GM12874 (cell line): ENCODE data around the gene PTP4A2.

Experiments
- TF ChIP-seq, protein P1 (sequence below): IDR thresholded peaks from 2 replicates; pipeline ENCODE4 v1.5.1; 2011; ENCODE audit warnings: low read depth, mild to moderate bottlenecking, control low read depth, low read length, moderate library complexity; ENCODE audit not compliant: insufficient read depth

The PTP4A2 gene

DNA sequence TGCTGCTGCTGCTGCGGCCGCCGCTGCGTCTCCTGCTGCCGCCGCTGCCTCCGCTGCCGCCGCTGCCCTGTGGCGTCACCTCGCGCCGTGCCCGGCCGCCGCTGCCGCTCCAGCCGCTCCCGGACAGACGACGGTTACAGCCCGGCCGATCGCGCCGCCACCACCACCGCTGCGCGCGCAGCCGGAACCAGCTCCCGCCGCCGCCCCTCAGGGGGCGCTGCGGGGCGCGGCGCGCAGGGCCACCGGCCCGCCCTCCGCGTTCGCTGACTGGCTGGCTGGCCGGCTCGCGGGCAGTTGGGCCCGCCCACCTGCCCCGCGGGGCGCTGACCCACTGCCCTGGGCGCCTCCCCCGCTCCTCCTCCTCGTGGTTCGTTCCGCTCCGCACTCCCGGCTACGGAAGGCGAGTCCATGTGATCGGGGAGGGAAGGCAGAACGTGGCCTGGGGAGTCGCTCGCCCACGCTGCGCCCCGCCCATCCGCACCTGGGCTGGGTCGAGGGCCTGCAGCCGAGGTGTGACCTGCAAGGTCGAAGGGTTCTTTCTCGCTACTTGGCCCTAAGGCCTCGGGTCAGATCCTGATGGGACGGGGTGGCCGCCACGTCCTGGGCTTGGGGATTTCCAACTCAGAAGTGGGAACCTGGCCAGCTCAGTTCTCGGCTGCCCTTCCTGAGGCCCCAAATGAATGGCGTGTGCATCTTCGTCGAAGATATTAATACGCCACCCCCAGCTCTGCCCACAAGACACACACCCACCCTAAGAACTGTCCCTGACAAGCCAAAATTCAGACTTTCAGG lies at the start of gene PTP4A2:
Gene PTP4A2, minus strand, starts transcription at position 185 of the 792 bp plus-strand sequence. CDS start 19,303 bp downstream, outside the sequence.
- TF ChIP-seq, protein P1, sequence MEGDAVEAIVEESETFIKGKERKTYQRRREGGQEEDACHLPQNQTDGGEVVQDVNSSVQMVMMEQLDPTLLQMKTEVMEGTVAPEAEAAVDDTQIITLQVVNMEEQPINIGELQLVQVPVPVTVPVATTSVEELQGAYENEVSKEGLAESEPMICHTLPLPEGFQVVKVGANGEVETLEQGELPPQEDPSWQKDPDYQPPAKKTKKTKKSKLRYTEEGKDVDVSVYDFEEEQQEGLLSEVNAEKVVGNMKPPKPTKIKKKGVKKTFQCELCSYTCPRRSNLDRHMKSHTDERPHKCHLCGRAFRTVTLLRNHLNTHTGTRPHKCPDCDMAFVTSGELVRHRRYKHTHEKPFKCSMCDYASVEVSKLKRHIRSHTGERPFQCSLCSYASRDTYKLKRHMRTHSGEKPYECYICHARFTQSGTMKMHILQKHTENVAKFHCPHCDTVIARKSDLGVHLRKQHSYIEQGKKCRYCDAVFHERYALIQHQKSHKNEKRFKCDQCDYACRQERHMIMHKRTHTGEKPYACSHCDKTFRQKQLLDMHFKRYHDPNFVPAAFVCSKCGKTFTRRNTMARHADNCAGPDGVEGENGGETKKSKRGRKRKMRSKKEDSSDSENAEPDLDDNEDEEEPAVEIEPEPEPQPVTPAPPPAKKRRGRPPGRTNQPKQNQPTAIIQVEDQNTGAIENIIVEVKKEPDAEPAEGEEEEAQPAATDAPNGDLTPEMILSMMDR = peak; percentile 72

- TF ChIP-seq, protein P1 = no peak
These were observed 49.0 kb upstream of the PTP4A2 start for GRCh38 chr1:31987135-31987619.

- TF ChIP-seq, protein P1 = no peak
These were observed 47.3 kb upstream of the PTP4A2 start for GRCh38 chr1:31985430-31985829.

DNA sequence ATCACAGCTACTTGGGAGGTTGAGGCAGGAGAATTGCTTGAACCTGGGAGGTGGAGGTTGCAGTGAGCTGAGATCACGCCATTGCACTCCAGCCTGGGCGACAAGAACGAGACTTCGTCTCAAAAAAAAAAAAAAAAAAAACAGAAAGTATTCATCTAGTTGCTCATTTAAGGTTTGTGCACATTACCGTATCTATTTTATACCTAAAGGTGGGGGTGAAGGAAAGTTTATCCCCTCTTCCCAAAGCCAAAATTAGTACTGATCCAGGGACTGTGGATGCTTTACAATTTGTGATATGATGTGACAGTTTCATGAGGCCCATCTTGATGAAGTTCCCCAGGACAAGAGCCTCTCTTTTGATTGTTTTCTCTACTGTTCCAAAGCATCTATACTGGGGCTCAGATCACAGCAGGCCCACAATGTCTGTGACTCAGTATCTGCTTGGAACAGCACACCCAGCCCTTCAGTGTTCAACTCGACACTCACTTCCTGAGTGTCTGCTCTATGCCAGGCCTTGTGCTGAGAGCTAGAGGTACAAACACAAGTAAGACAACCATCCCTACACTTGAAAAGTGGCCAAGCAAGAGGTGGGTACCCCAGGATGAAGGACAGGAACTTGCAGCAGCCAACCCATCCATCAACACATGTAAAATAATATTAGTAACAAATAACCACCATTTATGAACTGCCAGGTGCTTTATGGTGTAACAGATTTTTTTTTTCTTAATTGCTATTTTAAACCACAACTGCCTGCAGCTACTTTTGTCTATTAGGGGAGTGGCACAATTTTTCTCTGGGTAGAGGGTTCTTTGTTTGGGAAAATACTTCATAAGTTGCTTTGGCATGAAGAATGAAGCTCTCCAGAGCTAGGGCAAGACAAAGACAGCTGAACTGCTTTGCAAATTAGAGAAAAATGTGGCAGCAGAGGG lies 46.5 kb upstream of the PTP4A2 start:
- TF ChIP-seq, protein P1 = no peak

DNA sequence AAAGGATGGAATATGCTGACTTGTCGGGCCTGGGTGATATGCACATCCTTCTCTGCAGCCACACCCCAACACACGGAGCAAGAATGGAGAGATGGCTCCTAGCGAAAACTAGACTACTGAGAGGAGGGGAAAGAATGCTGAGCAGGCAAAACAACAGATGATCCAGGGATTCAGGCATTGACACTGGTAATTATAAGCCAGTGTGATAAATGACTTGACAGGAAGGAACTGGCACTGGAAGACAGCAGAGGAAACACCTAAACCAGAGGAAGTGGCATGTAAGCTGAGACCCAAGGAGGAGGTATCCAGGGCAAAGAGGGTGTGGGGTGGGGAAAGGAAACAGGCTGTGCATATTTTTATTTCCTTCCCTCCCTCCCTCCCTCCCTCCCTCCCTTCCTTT lies 43.8 kb upstream of the PTP4A2 start:
- TF ChIP-seq, protein P1 = no peak

DNA sequence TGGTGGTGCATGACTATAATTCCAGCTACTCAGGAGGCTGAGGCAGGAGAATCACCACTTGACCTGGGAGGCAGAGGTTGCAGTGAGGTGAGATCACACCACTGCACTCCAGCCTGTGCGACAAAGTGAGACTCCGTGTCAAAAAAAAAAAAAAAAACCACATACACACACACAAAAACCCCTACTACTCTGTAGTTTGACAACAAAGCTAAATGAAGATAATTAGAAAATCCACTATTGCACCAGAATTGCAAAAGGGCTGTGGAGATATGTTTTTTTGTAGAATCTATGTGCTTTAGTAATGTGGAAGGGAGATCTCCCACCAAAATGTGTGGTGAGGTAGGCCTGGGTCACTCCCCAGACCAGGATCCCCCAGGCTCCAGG lies 43.3 kb upstream of the PTP4A2 start:
- TF ChIP-seq, protein P1 = no peak

DNA sequence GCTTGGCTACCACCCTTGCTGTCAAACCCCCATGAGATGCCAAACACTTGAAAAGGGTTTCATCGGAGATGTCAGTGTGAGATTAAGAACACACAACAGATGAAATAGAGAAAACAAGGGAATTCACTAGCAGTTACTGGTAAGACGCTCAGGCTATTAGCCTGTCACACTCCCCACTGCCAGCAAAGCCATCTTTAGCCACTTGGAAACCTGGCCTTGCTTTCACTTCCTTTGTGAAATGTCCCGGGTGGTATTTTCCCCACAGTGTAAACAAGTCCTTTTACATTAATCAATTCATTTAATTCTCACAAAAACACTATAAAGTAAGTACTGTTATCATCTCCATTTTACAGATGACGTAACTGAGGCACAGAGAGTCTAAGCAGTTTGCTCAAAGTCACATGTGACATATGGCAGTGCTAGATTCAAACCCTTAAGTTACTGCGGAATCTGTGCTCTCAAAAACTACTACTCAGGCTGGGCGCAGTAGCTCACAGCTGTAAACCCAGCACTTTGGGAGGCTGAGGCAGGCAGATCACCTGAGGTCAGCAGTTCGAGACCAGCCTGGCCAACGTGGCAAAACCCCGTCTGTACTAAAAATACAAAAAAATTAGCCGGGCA lies 42.8 kb upstream of the PTP4A2 start:
- TF ChIP-seq, protein P1 = no peak
